ENCODE measurements around the gene RAB12. TPM values are rescaled to one million over a fixed set of nuclear protein-coding genes. Genes with fewer than 3 reads are reported as not detected.

The RAB12 gene
- total and polyA plus RNA-seq, 2 of the 13 experiments (the other 11 are each of a cell fraction or from before 2014, with no cell fraction given) = 9.5 to 25.3 TPM

- TF ChIP-seq ZNF597 (CRISPR knock-in tag; IDR thresholded peaks at IDR 0.05) = no peak
- TF ChIP-seq NR2C2 (CRISPR knock-in tag; IDR thresholded peaks at IDR 0.05; ENCODE audit: borderline replicate concordance) = no peak
- TF ChIP-seq KLF15 (CRISPR knock-in tag; IDR thresholded peaks at IDR 0.05; ENCODE audit: borderline replicate concordance) = no peak
- TF ChIP-seq RAD21 (CRISPR knock-in tag; IDR thresholded peaks at IDR 0.05) = peak; percentile 44
- no peak for TF ChIP-seq ZFP41 (CRISPR knock-in tag; IDR thresholded peaks at IDR 0.05; ENCODE audit: borderline replicate concordance)
- TF ChIP-seq ELF3 (CRISPR knock-in tag; IDR thresholded peaks at IDR 0.05) = peak; percentile 21; the same call in 1 of the 2 replicates
- no peak for TF ChIP-seq ZNF329 (CRISPR knock-in tag; IDR thresholded peaks at IDR 0.05; ENCODE audit: low read depth)
- TF ChIP-seq LRRFIP1 (CRISPR knock-in tag; conservative IDR thresholded peaks at IDR 0.05) = no peak
- no peak for TF ChIP-seq TARDBP (CRISPR knock-in tag; IDR thresholded peaks at IDR 0.05)
- TF ChIP-seq RFX1 (IDR thresholded peaks at IDR 0.05) = no peak
- peak; percentile 51 for TF ChIP-seq CTCF (CRISPR knock-in tag; IDR thresholded peaks at IDR 0.05)
- no peak for TF ChIP-seq SNAPC4 (CRISPR knock-in tag; IDR thresholded peaks at IDR 0.05)
- no peak for TF ChIP-seq PAWR (CRISPR knock-in tag; IDR thresholded peaks at IDR 0.05; ENCODE audit: borderline replicate concordance)
- TF ChIP-seq MYNN (CRISPR knock-in tag; IDR thresholded peaks at IDR 0.05; ENCODE audit: low read depth) = no peak
- no peak for TF ChIP-seq ZBTB20 (CRISPR knock-in tag; IDR thresholded peaks at IDR 0.05; ENCODE audit: borderline replicate concordance, low read depth)
- TF ChIP-seq ATF7 (IDR thresholded peaks at IDR 0.05) = no peak
- TF ChIP-seq ATF7 (CRISPR knock-in tag; IDR thresholded peaks at IDR 0.05) = no peak
- TF ChIP-seq SP1 (IDR thresholded peaks at IDR 0.05) = no peak
- TF ChIP-seq SP1 (CRISPR knock-in tag; IDR thresholded peaks at IDR 0.05) = no peak
These were observed at the start of gene RAB12 (continued) for GRCh38 chr18:8608795-8609658.

Measured in HepG2 (cell line).